ENCODE data around the gene ARGLU1.

The ARGLU1 gene, protein sequence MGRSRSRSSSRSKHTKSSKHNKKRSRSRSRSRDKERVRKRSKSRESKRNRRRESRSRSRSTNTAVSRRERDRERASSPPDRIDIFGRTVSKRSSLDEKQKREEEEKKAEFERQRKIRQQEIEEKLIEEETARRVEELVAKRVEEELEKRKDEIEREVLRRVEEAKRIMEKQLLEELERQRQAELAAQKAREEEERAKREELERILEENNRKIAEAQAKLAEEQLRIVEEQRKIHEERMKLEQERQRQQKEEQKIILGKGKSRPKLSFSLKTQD

DNA sequence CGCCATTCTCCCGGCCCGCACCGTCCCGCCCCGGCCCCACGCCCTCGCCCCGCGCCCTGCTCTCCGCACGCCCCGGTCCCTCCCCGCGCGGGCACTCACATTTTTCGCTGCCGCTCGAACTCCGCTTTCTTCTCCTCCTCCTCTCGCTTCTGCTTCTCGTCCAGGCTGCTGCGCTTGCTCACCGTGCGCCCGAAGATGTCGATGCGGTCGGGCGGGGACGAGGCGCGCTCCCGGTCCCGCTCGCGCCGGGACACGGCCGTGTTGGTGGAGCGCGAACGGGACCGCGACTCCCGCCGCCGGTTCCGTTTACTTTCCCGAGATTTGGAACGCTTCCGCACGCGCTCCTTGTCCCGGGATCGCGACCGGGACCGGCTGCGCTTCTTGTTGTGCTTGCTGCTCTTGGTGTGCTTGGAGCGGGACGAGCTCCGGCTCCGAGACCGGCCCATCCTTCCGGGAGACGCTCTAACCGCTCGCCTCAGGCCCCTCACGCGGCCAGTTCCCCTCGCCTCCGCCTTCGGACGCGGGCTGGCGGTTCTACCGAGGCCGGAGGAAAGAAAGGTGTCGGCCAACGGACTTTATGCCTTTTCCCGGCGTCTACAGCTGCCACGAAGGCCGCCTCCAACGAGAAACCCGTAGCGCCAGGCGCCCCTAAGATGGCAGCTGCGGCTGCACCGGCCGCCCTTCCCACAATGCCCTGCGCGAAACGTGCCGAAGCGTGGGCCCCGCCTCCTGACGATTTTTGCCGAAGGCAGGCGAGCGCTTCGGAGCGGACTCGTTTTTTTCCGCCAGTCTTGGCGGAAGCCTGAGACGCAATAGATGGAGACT is at the start of gene ARGLU1:
TSS of gene ARGLU1 (minus strand) at position 664 of the 825 bp plus-strand sequence. CDS start at position 446, 218 bp downstream.
- DNase-seq (ENCODE audit: low read depth): peak; percentile 94
- TF ChIP-seq, protein P1, sequence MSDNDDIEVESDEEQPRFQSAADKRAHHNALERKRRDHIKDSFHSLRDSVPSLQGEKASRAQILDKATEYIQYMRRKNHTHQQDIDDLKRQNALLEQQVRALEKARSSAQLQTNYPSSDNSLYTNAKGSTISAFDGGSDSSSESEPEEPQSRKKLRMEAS (IDR thresholded peaks at IDR 0.05; ENCODE audit: low read depth, low read length): peak; percentile 77
- TF ChIP-seq POLR2A (IDR thresholded peaks at IDR 0.05; ENCODE audit: extremely low read depth, insufficient read length): peak; percentile 98
- peak; percentile 81 for TF ChIP-seq MYC (IDR thresholded peaks at IDR 0.05; ENCODE audit: low read depth, low read length)
- TF ChIP-seq, protein P2, sequence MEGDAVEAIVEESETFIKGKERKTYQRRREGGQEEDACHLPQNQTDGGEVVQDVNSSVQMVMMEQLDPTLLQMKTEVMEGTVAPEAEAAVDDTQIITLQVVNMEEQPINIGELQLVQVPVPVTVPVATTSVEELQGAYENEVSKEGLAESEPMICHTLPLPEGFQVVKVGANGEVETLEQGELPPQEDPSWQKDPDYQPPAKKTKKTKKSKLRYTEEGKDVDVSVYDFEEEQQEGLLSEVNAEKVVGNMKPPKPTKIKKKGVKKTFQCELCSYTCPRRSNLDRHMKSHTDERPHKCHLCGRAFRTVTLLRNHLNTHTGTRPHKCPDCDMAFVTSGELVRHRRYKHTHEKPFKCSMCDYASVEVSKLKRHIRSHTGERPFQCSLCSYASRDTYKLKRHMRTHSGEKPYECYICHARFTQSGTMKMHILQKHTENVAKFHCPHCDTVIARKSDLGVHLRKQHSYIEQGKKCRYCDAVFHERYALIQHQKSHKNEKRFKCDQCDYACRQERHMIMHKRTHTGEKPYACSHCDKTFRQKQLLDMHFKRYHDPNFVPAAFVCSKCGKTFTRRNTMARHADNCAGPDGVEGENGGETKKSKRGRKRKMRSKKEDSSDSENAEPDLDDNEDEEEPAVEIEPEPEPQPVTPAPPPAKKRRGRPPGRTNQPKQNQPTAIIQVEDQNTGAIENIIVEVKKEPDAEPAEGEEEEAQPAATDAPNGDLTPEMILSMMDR (IDR thresholded peaks at IDR 0.05; ENCODE audit: low read depth, low read length): no peak
- peak within 1 kb of the TSS; percentile 97 for H3K4me3 ChIP-seq (ENCODE audit: low read depth, low read length)

DNA sequence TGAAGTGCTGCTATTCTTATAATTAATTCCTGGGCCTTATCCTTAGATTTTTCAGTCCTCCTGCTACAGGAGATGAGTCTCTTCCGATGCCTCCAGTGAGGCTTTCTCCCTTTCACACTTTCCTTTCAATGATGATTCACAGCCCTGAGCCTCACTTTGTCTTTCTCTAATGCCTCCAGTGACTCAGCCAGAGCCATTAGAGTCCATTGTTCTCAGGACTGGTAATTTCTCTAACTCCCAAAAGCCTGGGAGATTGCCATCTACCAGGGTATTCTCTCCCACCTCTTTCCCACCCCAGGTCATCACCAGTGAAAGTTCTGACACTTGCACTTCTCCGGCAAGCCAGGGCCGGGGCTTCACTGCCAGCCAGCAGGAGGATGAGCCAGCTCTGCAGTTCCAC is 49.6 kb upstream of the ARGLU1 start:
- TF ChIP-seq MYC (IDR thresholded peaks at IDR 0.05; ENCODE audit: low read depth, low read length): no peak
- TF ChIP-seq, protein P1 (IDR thresholded peaks at IDR 0.05; ENCODE audit: low read depth, low read length): no peak
- DNase-seq (ENCODE audit: low read depth): no peak
- no peak overlapping the region for H3K4me3 ChIP-seq (ENCODE audit: low read depth, low read length)

DNA sequence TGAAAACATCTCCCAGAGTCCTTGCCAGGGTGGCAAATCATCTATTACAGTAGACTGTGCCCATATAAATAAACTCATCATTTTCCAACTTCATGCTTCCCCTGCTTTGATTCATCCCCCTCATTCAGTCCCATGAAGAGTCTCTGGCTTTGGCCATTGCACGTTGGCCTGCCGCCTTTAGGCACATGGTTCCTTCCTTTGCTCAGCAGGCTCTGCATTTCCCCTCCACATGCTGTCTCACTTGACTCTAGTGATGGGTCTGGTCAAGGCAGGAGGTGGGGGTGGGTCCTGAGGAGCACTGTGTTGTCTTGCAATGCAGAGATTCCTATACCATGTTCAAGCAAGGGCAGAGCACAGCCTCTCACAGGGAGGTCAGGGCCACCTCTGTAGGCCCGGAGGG is 48.8 kb upstream of the ARGLU1 start:
- no peak for DNase-seq (ENCODE audit: low read depth)
- no peak for TF ChIP-seq POLR2A (IDR thresholded peaks at IDR 0.05; ENCODE audit: extremely low read depth, insufficient read length)
- TF ChIP-seq, protein P1 (IDR thresholded peaks at IDR 0.05; ENCODE audit: low read depth, low read length): no peak
- H3K4me3 ChIP-seq (ENCODE audit: low read depth, low read length): no peak overlapping the region

DNA sequence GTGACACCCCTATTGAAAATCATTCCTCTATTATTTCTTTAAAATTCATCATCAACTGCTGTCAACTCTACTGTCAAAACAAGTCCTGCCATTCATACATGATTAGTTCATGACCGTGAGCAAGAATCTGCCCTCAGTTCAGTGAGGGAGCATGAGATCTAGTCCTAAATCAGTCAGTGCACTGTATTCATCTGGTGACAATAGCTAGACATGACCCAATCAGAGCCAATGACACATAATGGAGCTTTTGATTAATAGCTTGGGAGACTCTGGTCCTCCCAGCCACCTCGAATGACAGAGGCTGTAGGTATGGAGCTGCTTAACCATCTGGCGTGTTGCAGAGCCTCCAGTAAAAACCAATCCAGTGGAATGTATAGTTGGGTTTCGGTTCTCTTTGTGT is 46.9 kb upstream of the ARGLU1 start:
- TF ChIP-seq, protein P2 (IDR thresholded peaks at IDR 0.05; ENCODE audit: low read depth, low read length): no peak
- no peak for TF ChIP-seq POLR2A (IDR thresholded peaks at IDR 0.05; ENCODE audit: extremely low read depth, insufficient read length)
- TF ChIP-seq, protein P1 (IDR thresholded peaks at IDR 0.05; ENCODE audit: low read depth, low read length): no peak
- TF ChIP-seq MYC (IDR thresholded peaks at IDR 0.05; ENCODE audit: low read depth, low read length): no peak
- no peak overlapping the region for H3K4me3 ChIP-seq (ENCODE audit: low read depth, low read length)
- no peak for DNase-seq (ENCODE audit: low read depth)

DNA sequence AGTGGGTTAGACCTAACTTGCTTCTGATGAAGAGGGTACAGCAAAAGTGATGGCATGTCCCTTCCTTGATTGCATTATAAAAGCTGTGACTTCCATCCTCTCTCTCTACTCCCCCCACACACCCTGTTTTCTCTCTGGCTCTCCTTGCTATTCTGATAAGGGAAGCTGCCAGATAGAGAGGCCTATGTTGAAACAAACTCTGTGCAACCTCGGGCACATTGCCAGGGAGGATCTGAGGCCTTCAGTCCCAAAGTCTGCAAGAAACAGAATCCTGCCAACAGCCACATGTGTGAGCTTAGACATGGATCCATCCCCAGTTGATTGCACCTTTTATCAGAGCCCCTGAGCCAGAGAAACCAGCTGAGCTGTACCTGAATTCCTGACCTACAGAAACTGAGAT is 44.8 kb upstream of the ARGLU1 start:
- TF ChIP-seq MYC (IDR thresholded peaks at IDR 0.05; ENCODE audit: low read depth, low read length) (no peak), POLR2A (IDR thresholded peaks at IDR 0.05; ENCODE audit: extremely low read depth, insufficient read length) (no peak)
- TF ChIP-seq, protein P1 (IDR thresholded peaks at IDR 0.05; ENCODE audit: low read depth, low read length): no peak
- TF ChIP-seq, protein P2 (IDR thresholded peaks at IDR 0.05; ENCODE audit: low read depth, low read length): no peak
- DNase-seq (ENCODE audit: low read depth): peak; percentile 11
- no peak overlapping the region for H3K4me3 ChIP-seq (ENCODE audit: low read depth, low read length)

DNA sequence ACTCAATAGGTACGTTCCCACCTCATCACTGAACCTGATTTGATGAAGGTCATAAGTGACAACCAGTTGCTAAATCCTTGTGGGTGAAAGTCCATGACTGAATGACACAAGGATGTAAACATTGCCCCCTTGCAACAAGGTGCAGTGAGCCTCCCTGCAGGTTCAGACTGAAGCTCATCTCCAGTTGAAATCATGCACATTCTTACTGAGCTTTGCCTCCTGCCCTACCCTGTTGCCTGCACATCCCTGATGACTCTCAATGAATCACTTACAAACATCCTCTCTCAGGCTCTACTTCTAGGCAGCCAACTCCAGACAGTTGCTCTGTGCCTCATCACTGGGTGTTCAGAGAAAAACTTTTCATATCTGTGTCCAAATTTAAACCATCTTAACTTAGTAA is 42.5 kb upstream of the ARGLU1 start:
- DNase-seq (ENCODE audit: low read depth): no peak
- TF ChIP-seq, protein P1 (IDR thresholded peaks at IDR 0.05; ENCODE audit: low read depth, low read length): no peak
- TF ChIP-seq, protein P2 (IDR thresholded peaks at IDR 0.05; ENCODE audit: low read depth, low read length): no peak
- TF ChIP-seq POLR2A (IDR thresholded peaks at IDR 0.05; ENCODE audit: extremely low read depth, insufficient read length) (no peak), MYC (IDR thresholded peaks at IDR 0.05; ENCODE audit: low read depth, low read length) (no peak)
- no peak overlapping the region for H3K4me3 ChIP-seq (ENCODE audit: low read depth, low read length)
